DMS153 treated with DMSO at 0.1 percent for 48 hours (cell line): ENCODE data around the gene UCKL1.
"Not testable (repeated sequence)": the region's sequence is repeated elsewhere in the genome, so short reads cannot be mapped to it uniquely, and the experiment has no call there.

Experiments used
- DNase-seq: peaks from one replicate; lab custom pipeline; 2025; ENCODE audit not compliant: unreplicated experiment; lab: John Stamatoyannopoulos, UW

The UCKL1 gene

GRCh38 chr20:63972312-63973159 lies 16.3 kb upstream of the UCKL1 start:
- no peak for DNase-seq

- DNase-seq: not testable (repeated sequence)
Measured at GRCh38 chr20:63971960-63972311, 15.7 kb upstream of the UCKL1 start.

- DNase-seq: no peak
Measured at GRCh38 chr20:63970714-63971431, 14.7 kb upstream of the UCKL1 start.

GRCh38 chr20:63969838-63970713 lies 13.9 kb upstream of the UCKL1 start, which contains the start of gene ZNF512B:
Gene ZNF512B, minus strand, starts transcription at chr20:63969930. Its CDS starts 1,980 bp downstream, at chr20:63967950.
- no peak for DNase-seq

GRCh38 chr20:63968928-63969760 lies 12.9 kb upstream of the UCKL1 start:
- no peak for DNase-seq

GRCh38 chr20:63968136-63968927 lies 12.1 kb upstream of the UCKL1 start:
- DNase-seq: no peak

GRCh38 chr20:63967330-63968135 lies 11.3 kb upstream of the UCKL1 start:
- no peak for DNase-seq

- DNase-seq: no peak
Measured at GRCh38 chr20:63966944-63967322, 10.7 kb upstream of the UCKL1 start.

- DNase-seq: no peak
Measured at GRCh38 chr20:63966172-63966943, 10.1 kb upstream of the UCKL1 start.

- DNase-seq: no peak
Measured at GRCh38 chr20:63964412-63964811, 8.2 kb upstream of the UCKL1 start.

- DNase-seq: no peak
Measured at GRCh38 chr20:63963784-63964301, 7.6 kb upstream of the UCKL1 start.

- no peak for DNase-seq
Measured at GRCh38 chr20:63963348-63963741, 7.1 kb upstream of the UCKL1 start.

GRCh38 chr20:63962426-63963347 lies 6.5 kb upstream of the UCKL1 start:
- no peak for DNase-seq

GRCh38 chr20:63961664-63962425 lies 5.6 kb upstream of the UCKL1 start:
- no peak for DNase-seq

- not testable (repeated sequence) for DNase-seq
Measured at GRCh38 chr20:63960654-63961621, 4.7 kb upstream of the UCKL1 start.
